Adrenal gland (tissue), 5 donors: ENCODE results near the gene FAM50A.

Experiments used
- POLR2A ChIP-seq, 2 donors: fragments of 450-650 bp; IDR thresholded peaks; one replicate each; pipeline ENCODE4 v1.6.1; 2017; ENCODE audit warnings: antibody characterized with exemption in 2 of 2, mild to moderate bottlenecking in 2 of 2, moderate library complexity in 1 of 2
- TF ChIP-seq, protein P1 (sequence below), 6 experiments: fragments of 450-650 bp in 4 of 6; fragments of 200-600 bp in 2 of 6; sonication (generic) in 1 of 6; IDR thresholded peaks; 1 replicate in 5 of 6; 2 replicates in 1 of 6; pipeline versions ENCODE4 v1.5.1 to v1.8.0; 2016 to 2021; ENCODE audit warnings: antibody characterized with exemption in 6 of 6, mild to moderate bottlenecking in 2 of 6, moderate library complexity in 1 of 6
- donor health status: DM: no; HTN: no; CAD: no.

DNA sequence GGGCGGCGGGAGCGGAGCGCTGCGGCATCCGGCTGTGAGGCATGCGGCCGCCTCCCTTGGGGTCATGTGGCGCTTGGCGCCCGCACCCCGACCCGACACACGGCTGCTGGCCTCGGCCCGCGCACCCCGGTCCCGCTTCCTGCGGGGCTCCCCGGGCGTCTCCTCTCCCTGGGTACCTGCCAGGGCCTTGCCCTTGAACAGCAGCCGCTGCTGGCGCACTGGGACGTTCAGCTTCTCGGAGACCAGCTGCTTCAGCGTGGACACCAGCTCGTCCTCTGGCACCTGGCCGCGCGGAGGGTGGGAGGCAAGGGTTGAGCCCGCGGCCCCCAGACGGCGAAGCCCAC lies 42.1 kb downstream of the FAM50A start:
- peak in 1 of 2 donors; percentile 39 for TF ChIP-seq POLR2A (IDR thresholded peaks at IDR 0.05)
- TF ChIP-seq, protein P1, sequence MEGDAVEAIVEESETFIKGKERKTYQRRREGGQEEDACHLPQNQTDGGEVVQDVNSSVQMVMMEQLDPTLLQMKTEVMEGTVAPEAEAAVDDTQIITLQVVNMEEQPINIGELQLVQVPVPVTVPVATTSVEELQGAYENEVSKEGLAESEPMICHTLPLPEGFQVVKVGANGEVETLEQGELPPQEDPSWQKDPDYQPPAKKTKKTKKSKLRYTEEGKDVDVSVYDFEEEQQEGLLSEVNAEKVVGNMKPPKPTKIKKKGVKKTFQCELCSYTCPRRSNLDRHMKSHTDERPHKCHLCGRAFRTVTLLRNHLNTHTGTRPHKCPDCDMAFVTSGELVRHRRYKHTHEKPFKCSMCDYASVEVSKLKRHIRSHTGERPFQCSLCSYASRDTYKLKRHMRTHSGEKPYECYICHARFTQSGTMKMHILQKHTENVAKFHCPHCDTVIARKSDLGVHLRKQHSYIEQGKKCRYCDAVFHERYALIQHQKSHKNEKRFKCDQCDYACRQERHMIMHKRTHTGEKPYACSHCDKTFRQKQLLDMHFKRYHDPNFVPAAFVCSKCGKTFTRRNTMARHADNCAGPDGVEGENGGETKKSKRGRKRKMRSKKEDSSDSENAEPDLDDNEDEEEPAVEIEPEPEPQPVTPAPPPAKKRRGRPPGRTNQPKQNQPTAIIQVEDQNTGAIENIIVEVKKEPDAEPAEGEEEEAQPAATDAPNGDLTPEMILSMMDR (IDR thresholded peaks at IDR 0.05), result no peak
